Measurements from ENCODE around the gene SLC4A9. TPM values are rescaled to one million over a fixed set of nuclear protein-coding genes. Genes with fewer than 3 reads are reported as not detected.

Gene SLC4A9
- total and polyA plus RNA-seq, 2 experiments from 2014 or later = not detected

GRCh38 chr5:140329739-140330481 is 30.1 kb upstream of the SLC4A9 start:
- Histone ChIP-seq H3K4me3 (no peak overlapping the region), H3K36me3 (no peaks in the 10 kb centered on the region), H3K27ac (no peak overlapping the region), H3K4me1 (ENCODE audit: low read depth) (peaks cover 13% of the 10 kb centered on the region), H3K27me3 (no peaks in the 10 kb centered on the region), H3K9me3 (ENCODE audit: low read depth) (no peaks in the 10 kb centered on the region)
- no peak for TF ChIP-seq CTCF (IDR thresholded peaks at IDR 0.05; ENCODE audit: low read depth, low read length)
- no peak for DNase-seq (ENCODE audit: low read depth in 1 of 2, low spot score in 1 of 2)

- no peaks in the 10 kb centered on the region for H3K27me3 ChIP-seq
- H3K4me3 ChIP-seq = no peak overlapping the region
- DNase-seq (ENCODE audit: low read depth in 1 of 2, low spot score in 1 of 2) = no peak
- no peak for TF ChIP-seq CTCF (IDR thresholded peaks at IDR 0.05; ENCODE audit: low read depth, low read length)
- H3K36me3 ChIP-seq = no peaks in the 10 kb centered on the region
- H3K9me3 ChIP-seq (ENCODE audit: low read depth) = no peaks in the 10 kb centered on the region
- H3K27ac ChIP-seq = no peak overlapping the region
- H3K4me1 ChIP-seq (ENCODE audit: low read depth) = peaks cover 26% of the 10 kb centered on the region
These were observed 28.4 kb upstream of the SLC4A9 start for GRCh38 chr5:140331638-140332037.

GRCh38 chr5:140336388-140336787 is 23.6 kb upstream of the SLC4A9 start:
- H3K4me1 ChIP-seq (ENCODE audit: low read depth) = peaks cover 17% of the 10 kb centered on the region
- no peaks in the 10 kb centered on the region for H3K9me3 ChIP-seq (ENCODE audit: low read depth)
- no peaks in the 10 kb centered on the region for H3K27me3 ChIP-seq
- no peak for TF ChIP-seq CTCF (IDR thresholded peaks at IDR 0.05; ENCODE audit: low read depth, low read length)
- DNase-seq (ENCODE audit: low read depth in 1 of 2, low spot score in 1 of 2) = peak in 1 of 2 donors; percentile 70
- no peak overlapping the region for H3K4me3 ChIP-seq
- no peaks in the 10 kb centered on the region for H3K36me3 ChIP-seq
- peak overlapping the region; percentile 82 for H3K27ac ChIP-seq

GRCh38 chr5:140337880-140338279 is 22.1 kb upstream of the SLC4A9 start:
- DNase-seq (ENCODE audit: low read depth in 1 of 2, low spot score in 1 of 2) = no peak
- Histone ChIP-seq H3K4me3 (no peak overlapping the region), H3K27me3 (no peaks in the 10 kb centered on the region), H3K4me1 (ENCODE audit: low read depth) (peaks cover 17% of the 10 kb centered on the region), H3K9me3 (ENCODE audit: low read depth) (no peaks in the 10 kb centered on the region), H3K36me3 (no peaks in the 10 kb centered on the region), H3K27ac (no peak overlapping the region)
- no peak for TF ChIP-seq CTCF (IDR thresholded peaks at IDR 0.05; ENCODE audit: low read depth, low read length)

- Histone ChIP-seq H3K27me3 (no peaks in the 10 kb centered on the region), H3K4me3 (no peak overlapping the region), H3K4me1 (ENCODE audit: low read depth) (peaks cover 17% of the 10 kb centered on the region), H3K27ac (no peak overlapping the region), H3K9me3 (ENCODE audit: low read depth) (no peaks in the 10 kb centered on the region), H3K36me3 (no peaks in the 10 kb centered on the region)
- DNase-seq (ENCODE audit: low read depth in 1 of 2, low spot score in 1 of 2) = no peak
- no peak for TF ChIP-seq CTCF (IDR thresholded peaks at IDR 0.05; ENCODE audit: low read depth, low read length)
These were observed 21.7 kb upstream of the SLC4A9 start for GRCh38 chr5:140338336-140338735.

Data from cardiac muscle cell (in vitro differentiated cells and primary cell).